Measurements from ENCODE around the gene FAM219A. TPM values are rescaled to one million over a fixed set of nuclear protein-coding genes. Genes with fewer than 3 reads are reported as not detected.

Gene FAM219A
- total and polyA plus RNA-seq, 8 donors: 4.5 to 9.8 (median 8.2) TPM

- DNase-seq (peak in 1 of 6 donors; percentile 24), ATAC-seq (no peak), FAIRE-seq (no peak)
- no peak for TF ChIP-seq CTCF (IDR thresholded peaks at IDR 0.05)
- Histone ChIP-seq H3K36me3 (no peaks in the 10 kb centered on the region), H3K4me1 (no peaks in the 10 kb centered on the region), H3K4me3 (no peak overlapping the region), H3K27ac (no peak overlapping the region), H3K27me3 (no peaks in the 10 kb centered on the region), H3K9me3 (no peaks in the 10 kb centered on the region)
- WGBS, 2 donors: 92 to 99% methylated on average over 6 of the region's 6 CpGs
- intact Hi-C loops (cut with DNase I): no loop called here
Measured at GRCh38 chr9:34385561-34386230, 72.7 kb downstream of the FAM219A start.

- Histone ChIP-seq H3K27ac (no peak overlapping the region), H3K4me3 (no peak overlapping the region), H3K9me3 (no peaks in the 10 kb centered on the region), H3K36me3 (no peaks in the 10 kb centered on the region), H3K4me1 (peaks cover 0 to 6% (median 6%) of the 10 kb centered on the region in 3 donors), H3K27me3 (no peaks in the 10 kb centered on the region)
- intact Hi-C loops (cut with DNase I): no loop called here
- DNase-seq: no peak
- no peak for TF ChIP-seq CTCF (IDR thresholded peaks at IDR 0.05)
- no peak for ATAC-seq
- WGBS, 2 donors: 68 to 75% methylated on average over 7 of the region's 7 CpGs
- no peak for FAIRE-seq
Measured at GRCh38 chr9:34384368-34385165, 73.8 kb downstream of the FAM219A start.

GRCh38 chr9:34383904-34384303 is 74.5 kb downstream of the FAM219A start:
- no peak for FAIRE-seq
- 79 to 82% methylated on average over 4 of the region's 4 CpGs for WGBS, 2 donors

GRCh38 chr9:34382879-34383278 is 75.5 kb downstream of the FAM219A start:
- no peak for TF ChIP-seq CTCF (IDR thresholded peaks at IDR 0.05)
- intact Hi-C loops (cut with DNase I): no loop called here
- peaks cover 0 to 11% (median 6%) of the 10 kb centered on the region in 3 donors for H3K4me1 ChIP-seq
- H3K4me3 ChIP-seq: no peak overlapping the region
- no peak for FAIRE-seq
- H3K27me3 ChIP-seq: no peaks in the 10 kb centered on the region
- H3K9me3 ChIP-seq: no peaks in the 10 kb centered on the region
- no peaks in the 10 kb centered on the region for H3K36me3 ChIP-seq
- DNase-seq: no peak
- 73 to 80% methylated on average over 3 of the region's 3 CpGs for WGBS, 2 donors
- H3K27ac ChIP-seq: no peak overlapping the region
- ATAC-seq: no peak

More at GRCh38 chr9:34383904-34384303, 74.5 kb downstream of the FAM219A start:
- intact Hi-C loops (cut with DNase I): no loop called here
- Histone ChIP-seq H3K27ac (no peak overlapping the region), H3K4me1 (peaks cover 0 to 11% (median 6%) of the 10 kb centered on the region in 3 donors), H3K9me3 (no peaks in the 10 kb centered on the region), H3K27me3 (no peaks in the 10 kb centered on the region), H3K36me3 (no peaks in the 10 kb centered on the region), H3K4me3 (no peak overlapping the region)
- no peak for TF ChIP-seq CTCF (IDR thresholded peaks at IDR 0.05)
- DNase-seq (no peak), ATAC-seq (no peak)

GRCh38 chr9:34382054-34382453 is 76.3 kb downstream of the FAM219A start:
- Histone ChIP-seq H3K27me3 (no peaks in the 10 kb centered on the region), H3K27ac (no peak overlapping the region), H3K4me1 (peaks cover 0 to 11% (median 6%) of the 10 kb centered on the region in 3 donors), H3K4me3 (no peak overlapping the region), H3K36me3 (no peaks in the 10 kb centered on the region), H3K9me3 (no peaks in the 10 kb centered on the region)
- ATAC-seq: no peak
- WGBS, 2 donors: 85 to 87% methylated on average over 5 of the region's 5 CpGs
- DNase-seq: no peak
- no peak for TF ChIP-seq CTCF (IDR thresholded peaks at IDR 0.05)
- intact Hi-C loops (cut with DNase I): no loop called here
- no peak for FAIRE-seq

All from pancreas (tissue), 10 donors.